Gastrocnemius medialis (tissue), 4 donors: ENCODE results near the gene RABIF.

Source experiments
- POLR2A ChIP-seq, 2 donors: fragments of 450-650 bp; IDR thresholded peaks; one replicate each; pipeline ENCODE4 v1.6.1; 2017; ENCODE audit warnings: antibody characterized with exemption in 2 of 2, mild to moderate bottlenecking in 2 of 2, moderate library complexity in 2 of 2
- TF ChIP-seq, protein P1 (sequence below), 5 experiments: fragments of 450-650 bp in 3 of 5; fragments of 200-600 bp in 2 of 5; sonication (generic) in 2 of 5; IDR thresholded peaks in 4 of 5; conservative IDR thresholded peaks in 1 of 5; 1 replicate in 4 of 5; 2 replicates in 1 of 5; pipeline ENCODE4 v1.5.1; 2016 to 2019; ENCODE audit warnings: antibody characterized with exemption in 5 of 5, mild to moderate bottlenecking in 3 of 5, moderate library complexity in 3 of 5

DNA sequence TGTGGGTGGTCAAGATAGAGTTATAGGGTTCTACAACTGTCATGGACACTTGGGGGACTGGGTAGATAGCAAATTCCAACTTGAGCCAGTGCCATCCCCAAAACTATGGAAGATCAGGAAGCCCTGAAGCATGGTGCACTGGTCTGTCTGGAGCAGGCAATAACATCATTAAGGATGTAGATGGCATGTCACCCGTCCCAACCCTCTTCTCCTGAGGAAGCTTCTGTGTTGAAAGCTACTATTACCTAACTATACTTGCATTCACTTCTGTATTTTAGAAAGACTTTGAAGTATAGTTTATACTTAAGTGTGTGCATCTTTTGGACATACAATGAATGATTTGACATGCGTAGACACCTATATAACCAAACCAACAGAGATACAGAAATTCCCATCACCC is 32.9 kb downstream of the RABIF start:
- TF ChIP-seq POLR2A (IDR thresholded peaks at IDR 0.05) = no peak
- TF ChIP-seq, protein P1, sequence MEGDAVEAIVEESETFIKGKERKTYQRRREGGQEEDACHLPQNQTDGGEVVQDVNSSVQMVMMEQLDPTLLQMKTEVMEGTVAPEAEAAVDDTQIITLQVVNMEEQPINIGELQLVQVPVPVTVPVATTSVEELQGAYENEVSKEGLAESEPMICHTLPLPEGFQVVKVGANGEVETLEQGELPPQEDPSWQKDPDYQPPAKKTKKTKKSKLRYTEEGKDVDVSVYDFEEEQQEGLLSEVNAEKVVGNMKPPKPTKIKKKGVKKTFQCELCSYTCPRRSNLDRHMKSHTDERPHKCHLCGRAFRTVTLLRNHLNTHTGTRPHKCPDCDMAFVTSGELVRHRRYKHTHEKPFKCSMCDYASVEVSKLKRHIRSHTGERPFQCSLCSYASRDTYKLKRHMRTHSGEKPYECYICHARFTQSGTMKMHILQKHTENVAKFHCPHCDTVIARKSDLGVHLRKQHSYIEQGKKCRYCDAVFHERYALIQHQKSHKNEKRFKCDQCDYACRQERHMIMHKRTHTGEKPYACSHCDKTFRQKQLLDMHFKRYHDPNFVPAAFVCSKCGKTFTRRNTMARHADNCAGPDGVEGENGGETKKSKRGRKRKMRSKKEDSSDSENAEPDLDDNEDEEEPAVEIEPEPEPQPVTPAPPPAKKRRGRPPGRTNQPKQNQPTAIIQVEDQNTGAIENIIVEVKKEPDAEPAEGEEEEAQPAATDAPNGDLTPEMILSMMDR (IDR thresholded peaks at IDR 0.05 in 4 of 5, conservative IDR thresholded peaks at IDR 0.05 in 1 of 5) = no peak
